ENCODE data around the gene MARK2. TPM values are rescaled to one million over a fixed set of nuclear protein-coding genes. Genes with fewer than 3 reads are reported as not detected.

MARK2 gene
- total and polyA plus RNA-seq, 2 of the 8 experiments (the other 6 are each of a cell fraction or from before 2014, with no cell fraction given), result 19.3 to 58.5 TPM

GRCh38 chr11:63873311-63873710 lies 34.4 kb downstream of the MARK2 start:
- Histone ChIP-seq H3K56ac (replicated peaks; ENCODE audit: insufficient read length, low read depth, low read length) (no peak overlapping the region), H3K9me3 (ENCODE audit: insufficient read depth in 2 of 2, low read depth in 1 of 2, low read length in 1 of 2) (no peaks in the 10 kb centered on the region), H3K23ac (ENCODE audit: insufficient read length) (no peak overlapping the region), H3K4ac (replicated peaks; ENCODE audit: insufficient read length, low read depth, low read length) (no peak overlapping the region), H3K18ac (ENCODE audit: extremely low read depth, low read length) (no peak overlapping the region), H4K8ac (ENCODE audit: extremely low read depth, insufficient read depth, low read length) (no peak overlapping the region), H2BK15ac (ENCODE audit: low read length) (no peak overlapping the region), H3K4me1 (replicated peaks in 1 of 4; ENCODE audit: control insufficient read depth in 3 of 4, insufficient read depth in 4 of 4, low read length in 3 of 4) (peaks cover 5 to 25% (median 8%) of the 10 kb centered on the region in 4 experiments), H3K4me2 (ENCODE audit: insufficient read depth in 1 of 2, low read depth in 2 of 2, low read length in 2 of 2) (no peak overlapping the region), H3K14ac (ENCODE audit: insufficient read length) (no peak overlapping the region), H3K23me2 (ENCODE audit: low read depth, low read length) (no peaks in the 10 kb centered on the region), H3K27ac (ENCODE audit: low read depth, low read length) (no peak overlapping the region), H2AK5ac (ENCODE audit: low read depth, low read length) (no peak overlapping the region), H4K91ac (replicated peaks; ENCODE audit: insufficient read length, low read length) (no peak overlapping the region), H3K79me1 (ENCODE audit: low read depth, low read length) (peaks cover 14% of the 10 kb centered on the region), H2BK20ac (ENCODE audit: low read length) (no peak overlapping the region), H3K79me2 (ENCODE audit: control insufficient read depth in 1 of 2, insufficient read depth in 2 of 2, low read length in 2 of 2) (peaks cover 5 to 86% of the 10 kb centered on the region in 2 experiments; a peak in 3 of 4 replicates), H3K36me3 (ENCODE audit: control insufficient read depth in 2 of 4, insufficient read depth in 4 of 4, low read length in 3 of 4) (no peaks in the 10 kb centered on the region), H3K4me3 (ENCODE audit: extremely low read depth in 1 of 4, insufficient read depth in 2 of 4, low read depth in 3 of 4, low read length in 4 of 4) (no peak overlapping the region), H4K5ac (ENCODE audit: insufficient read length, low read depth, low read length) (no peak overlapping the region), H3K27me3 (replicated peaks in 1 of 4; ENCODE audit: control insufficient read depth in 3 of 4, extremely low read depth in 1 of 4, insufficient read depth in 3 of 4, low read length in 3 of 4) (no peaks in the 10 kb centered on the region), H2BK5ac (ENCODE audit: low read depth, low read length) (no peak overlapping the region; the same call in 1 of the 2 replicates), H2BK12ac (ENCODE audit: low read depth, low read length) (no peak overlapping the region), H4K20me1 (replicated peaks in 1 of 2; ENCODE audit: control insufficient read depth in 1 of 2, insufficient read depth in 2 of 2, low read length in 2 of 2) (peaks cover 17 to 46% of the 10 kb centered on the region in 2 experiments), H2BK120ac (replicated peaks; ENCODE audit: low read depth, low read length) (no peak overlapping the region), H2AFZ (ENCODE audit: low read length) (no peak overlapping the region), H3K9ac (replicated peaks in 1 of 4; ENCODE audit: extremely low read depth in 1 of 4, low read depth in 3 of 4, low read length in 3 of 4) (no peak overlapping the region)
- FAIRE-seq (no peak), DNase-seq (ENCODE audit: low read depth in 1 of 2, low spot score in 2 of 2) (no peak)
- 92% methylated on average over 5 of the region's 5 CpGs; no CpG with 5 or more reads in 1 of the 2 experiments for WGBS, 2 experiments (ENCODE audit: extremely low coverage in 1 of 2, insufficient coverage in 1 of 2, insufficient read length in 1 of 2, insufficient replicate concordance in 2 of 2, low coverage in 1 of 2, low lambda C conversion rate in 2 of 2, missing lambda C conversion rate in 1 of 2)
- CTCF ChIA-PET (ENCODE audit: partially characterized antibody), result interaction anchor here (0.5 to 8.5 kb wide), 17 partner anchors 10 to 853 kb away, joined by 3 to 76 read pairs (median 4); partner anchors contain the start of gene MARK2
- POLR2A ChIA-PET (ENCODE audit: partially characterized antibody), result interaction anchor here (0.7 to 2.5 kb wide), 5 partner anchors 10 to 49 kb away, joined by 3 to 12 read pairs (median 4); partner anchors contain the start of gene MARK2
- TF ChIP-seq JUN (IDR thresholded peaks at IDR 0.05; ENCODE audit: low read depth, low read length) (no peak), RNF2 (IDR thresholded peaks at IDR 0.05; ENCODE audit: borderline replicate concordance, low read depth, low read length, missing control alignments, poor library complexity, severe bottlenecking) (no peak), BRCA1 (IDR thresholded peaks at IDR 0.05; ENCODE audit: low read depth, low read length) (no peak), HDAC2 (IDR thresholded peaks at IDR 0.05; ENCODE audit: borderline replicate concordance in 1 of 2, low read depth in 2 of 2, low read length in 2 of 2) (no peak), RBBP5 (IDR thresholded peaks at IDR 0.05; ENCODE audit: borderline replicate concordance, low read depth, low read length) (no peak), RAD21 (IDR thresholded peaks at IDR 0.05 in 1 of 2, conservative IDR thresholded peaks at IDR 0.05 in 1 of 2; ENCODE audit: low read depth in 2 of 2, low read length in 2 of 2) (no peak)
